ENCODE data around the gene RAP1GAP2.

The RAP1GAP2 gene

DNA sequence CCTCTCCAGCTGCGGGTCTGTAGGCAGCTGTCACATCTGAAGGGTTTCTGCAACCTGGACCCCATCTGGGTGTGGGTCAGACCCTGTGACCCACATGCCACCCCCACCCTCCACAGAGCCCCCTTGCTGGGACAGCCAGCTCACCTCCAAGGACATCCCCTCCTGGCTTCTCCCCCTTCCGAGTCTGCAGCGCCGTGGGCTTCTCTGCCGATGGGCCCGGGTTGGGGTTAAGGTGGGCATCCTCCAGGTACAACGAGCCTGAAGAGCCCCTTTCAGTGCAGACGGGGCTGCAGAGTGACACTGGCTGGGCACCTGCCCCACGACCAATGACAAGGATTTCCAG, 238.3 kb downstream of the RAP1GAP2 start:
- Histone ChIP-seq H3K4me3 (no peak overlapping the region), H3K27ac (no peak overlapping the region)
- TF ChIP-seq, protein P1, sequence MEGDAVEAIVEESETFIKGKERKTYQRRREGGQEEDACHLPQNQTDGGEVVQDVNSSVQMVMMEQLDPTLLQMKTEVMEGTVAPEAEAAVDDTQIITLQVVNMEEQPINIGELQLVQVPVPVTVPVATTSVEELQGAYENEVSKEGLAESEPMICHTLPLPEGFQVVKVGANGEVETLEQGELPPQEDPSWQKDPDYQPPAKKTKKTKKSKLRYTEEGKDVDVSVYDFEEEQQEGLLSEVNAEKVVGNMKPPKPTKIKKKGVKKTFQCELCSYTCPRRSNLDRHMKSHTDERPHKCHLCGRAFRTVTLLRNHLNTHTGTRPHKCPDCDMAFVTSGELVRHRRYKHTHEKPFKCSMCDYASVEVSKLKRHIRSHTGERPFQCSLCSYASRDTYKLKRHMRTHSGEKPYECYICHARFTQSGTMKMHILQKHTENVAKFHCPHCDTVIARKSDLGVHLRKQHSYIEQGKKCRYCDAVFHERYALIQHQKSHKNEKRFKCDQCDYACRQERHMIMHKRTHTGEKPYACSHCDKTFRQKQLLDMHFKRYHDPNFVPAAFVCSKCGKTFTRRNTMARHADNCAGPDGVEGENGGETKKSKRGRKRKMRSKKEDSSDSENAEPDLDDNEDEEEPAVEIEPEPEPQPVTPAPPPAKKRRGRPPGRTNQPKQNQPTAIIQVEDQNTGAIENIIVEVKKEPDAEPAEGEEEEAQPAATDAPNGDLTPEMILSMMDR (IDR thresholded peaks at IDR 0.05) = no peak
- DNase-seq (ENCODE audit: low spot score) = peak; percentile 54

DNA sequence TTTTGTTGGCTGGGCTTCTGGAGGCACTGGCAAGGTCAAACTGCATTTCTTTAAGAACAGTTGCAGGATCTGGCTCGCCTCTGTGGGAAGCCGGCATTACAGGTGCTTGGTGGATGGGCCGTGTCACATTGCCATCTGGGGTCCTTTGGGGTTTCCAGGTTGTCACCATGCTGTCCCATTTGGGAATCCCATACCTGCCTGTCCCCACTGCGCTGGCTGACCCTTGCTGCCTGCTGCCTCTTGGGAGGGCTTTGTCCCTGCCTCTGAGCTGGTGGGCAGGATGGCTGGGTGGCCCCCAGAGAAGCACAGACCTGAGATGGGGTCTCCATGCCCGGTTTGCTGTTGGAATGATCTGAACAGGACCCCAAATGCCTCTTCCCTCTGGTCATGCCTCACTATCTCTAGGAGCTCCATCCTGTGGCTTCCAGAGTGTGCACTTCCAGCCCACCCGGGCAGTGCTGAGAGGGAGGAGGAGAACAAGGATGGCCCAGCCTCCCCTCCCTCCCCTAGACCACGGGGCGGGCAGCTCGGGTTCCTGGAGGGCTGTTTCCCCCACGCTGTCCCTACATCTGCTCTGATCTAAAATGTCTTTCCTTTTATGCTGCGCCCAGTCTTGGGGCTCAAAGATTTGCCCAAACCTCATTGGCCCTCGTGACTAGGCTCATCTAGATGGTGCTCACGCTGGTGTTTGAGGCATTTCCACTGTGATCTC, 239.2 kb downstream of the RAP1GAP2 start:
- TF ChIP-seq, protein P1 (IDR thresholded peaks at IDR 0.05) = no peak
- peak; percentile 71 for DNase-seq (ENCODE audit: low spot score)
- Histone ChIP-seq H3K27ac (no peak overlapping the region), H3K4me3 (no peak overlapping the region)

DNA sequence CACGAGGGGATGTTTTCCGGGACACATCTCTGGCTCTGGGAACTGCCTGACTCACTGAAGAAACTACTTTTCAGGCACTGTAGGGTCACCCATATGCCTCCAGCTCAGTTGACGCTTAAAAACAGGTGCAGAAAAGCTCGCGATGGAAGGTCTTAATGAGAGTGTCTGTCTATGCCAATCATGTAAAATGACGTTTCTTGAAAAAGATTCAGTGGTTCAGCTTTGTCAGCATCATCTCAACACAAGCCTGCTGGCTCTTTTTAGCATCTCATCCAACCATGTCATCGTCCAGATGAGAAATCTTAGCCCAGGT, 239.7 kb downstream of the RAP1GAP2 start:
- DNase-seq (ENCODE audit: low spot score) = no peak
- H3K27ac ChIP-seq = no peak overlapping the region
- H3K4me3 ChIP-seq = no peak overlapping the region
- TF ChIP-seq, protein P1 (IDR thresholded peaks at IDR 0.05) = no peak

DNA sequence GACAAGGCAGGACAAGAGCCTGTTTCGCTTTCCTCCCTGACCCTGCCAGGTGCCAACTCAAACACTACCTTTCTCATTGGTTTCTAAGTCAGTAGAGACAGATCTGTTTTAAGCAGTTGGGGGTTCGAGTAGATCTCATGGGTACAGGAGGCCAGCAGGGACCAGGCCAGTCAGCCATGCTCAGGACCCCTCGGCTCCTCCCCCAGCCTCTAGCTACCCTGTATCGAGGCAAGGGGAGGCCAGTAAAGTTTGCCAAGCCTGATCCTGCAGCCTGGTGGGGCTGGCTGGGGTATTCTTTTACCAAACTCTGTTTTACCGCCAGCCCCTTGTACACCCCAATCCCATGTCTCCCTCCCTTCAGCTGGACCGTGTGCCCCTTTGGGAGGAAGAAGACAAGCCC, 240.6 kb downstream of the RAP1GAP2 start:
- TF ChIP-seq, protein P1 (IDR thresholded peaks at IDR 0.05) = no peak
- peak; percentile 24 for DNase-seq (ENCODE audit: low spot score)
- Histone ChIP-seq H3K4me3 (no peak overlapping the region), H3K27ac (no peak overlapping the region)

DNA sequence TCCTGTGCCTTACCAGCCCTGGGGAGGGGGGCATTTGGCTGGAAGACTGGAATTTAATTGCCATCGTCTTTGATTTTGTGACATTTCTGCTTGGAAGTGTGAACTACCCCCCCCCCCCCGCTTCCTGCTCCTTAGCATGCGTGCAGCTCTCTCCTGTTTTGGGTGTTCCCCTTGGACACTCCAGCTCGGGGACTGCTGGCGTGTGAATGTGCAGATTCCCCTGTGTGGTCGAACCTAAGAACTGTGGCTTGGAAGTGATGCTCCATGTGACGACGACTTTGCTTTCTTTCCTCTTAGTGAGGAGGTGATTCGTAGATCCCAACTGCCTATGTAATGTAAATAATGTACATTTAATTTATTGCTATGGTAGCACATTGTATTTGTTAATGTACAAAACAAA, 241.0 kb downstream of the RAP1GAP2 start:
- TF ChIP-seq, protein P1 (IDR thresholded peaks at IDR 0.05) = no peak
- Histone ChIP-seq H3K4me3 (no peak overlapping the region), H3K27ac (no peak overlapping the region)
- peak; percentile 56 for DNase-seq (ENCODE audit: low spot score)

DNA sequence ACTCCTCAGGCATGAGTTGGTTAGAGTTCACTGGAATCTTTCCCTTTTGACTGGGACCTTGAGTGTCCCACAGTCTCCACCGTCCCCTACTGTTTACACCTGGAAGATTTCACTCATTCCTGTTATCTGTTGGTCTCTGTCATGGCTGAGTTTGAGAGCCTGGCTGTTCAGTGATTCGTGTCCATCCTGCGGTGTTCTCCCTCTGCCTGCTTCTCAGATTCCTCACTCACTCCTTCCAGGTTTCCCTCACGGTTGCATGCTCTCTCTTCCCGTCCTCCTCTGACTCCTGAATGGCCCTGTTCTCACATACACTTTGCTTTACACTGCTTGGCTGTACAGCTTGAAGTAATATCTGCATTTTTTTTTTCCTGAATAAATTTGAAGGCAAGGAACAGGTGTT, 242.7 kb downstream of the RAP1GAP2 start:
- Histone ChIP-seq H3K4me3 (no peak overlapping the region), H3K27ac (no peak overlapping the region)
- TF ChIP-seq, protein P1 (IDR thresholded peaks at IDR 0.05) = no peak
- peak; percentile 45 for DNase-seq (ENCODE audit: low spot score)

DNA sequence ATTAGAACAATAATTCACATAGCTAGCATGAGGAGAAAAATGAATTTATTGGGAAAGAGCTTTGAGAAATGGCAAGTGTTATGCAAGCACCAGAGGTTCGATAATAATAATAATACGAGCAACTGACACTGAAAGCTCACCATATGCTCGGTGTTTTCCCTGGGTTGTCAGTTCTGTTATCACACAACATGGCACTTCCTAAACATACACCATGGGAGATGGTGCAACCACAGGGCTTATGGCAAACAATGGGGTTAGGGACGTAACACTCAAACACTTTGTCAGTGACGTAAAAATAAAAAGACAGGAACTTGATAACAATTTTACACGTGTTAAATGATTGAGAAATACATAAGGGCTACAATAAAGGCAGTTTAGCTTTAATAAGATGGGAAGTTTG, 243.5 kb downstream of the RAP1GAP2 start:
- TF ChIP-seq, protein P1 (IDR thresholded peaks at IDR 0.05) = no peak
- no peak overlapping the region for H3K27ac ChIP-seq

More for the DNA sequence above, 243.5 kb downstream of the RAP1GAP2 start:
- H3K4me3 ChIP-seq = no peak overlapping the region
- DNase-seq (ENCODE audit: low spot score) = no peak

All from coronary artery (tissue), 2 donors.